Measurements from ENCODE around the gene CNNM4.

DNA sequence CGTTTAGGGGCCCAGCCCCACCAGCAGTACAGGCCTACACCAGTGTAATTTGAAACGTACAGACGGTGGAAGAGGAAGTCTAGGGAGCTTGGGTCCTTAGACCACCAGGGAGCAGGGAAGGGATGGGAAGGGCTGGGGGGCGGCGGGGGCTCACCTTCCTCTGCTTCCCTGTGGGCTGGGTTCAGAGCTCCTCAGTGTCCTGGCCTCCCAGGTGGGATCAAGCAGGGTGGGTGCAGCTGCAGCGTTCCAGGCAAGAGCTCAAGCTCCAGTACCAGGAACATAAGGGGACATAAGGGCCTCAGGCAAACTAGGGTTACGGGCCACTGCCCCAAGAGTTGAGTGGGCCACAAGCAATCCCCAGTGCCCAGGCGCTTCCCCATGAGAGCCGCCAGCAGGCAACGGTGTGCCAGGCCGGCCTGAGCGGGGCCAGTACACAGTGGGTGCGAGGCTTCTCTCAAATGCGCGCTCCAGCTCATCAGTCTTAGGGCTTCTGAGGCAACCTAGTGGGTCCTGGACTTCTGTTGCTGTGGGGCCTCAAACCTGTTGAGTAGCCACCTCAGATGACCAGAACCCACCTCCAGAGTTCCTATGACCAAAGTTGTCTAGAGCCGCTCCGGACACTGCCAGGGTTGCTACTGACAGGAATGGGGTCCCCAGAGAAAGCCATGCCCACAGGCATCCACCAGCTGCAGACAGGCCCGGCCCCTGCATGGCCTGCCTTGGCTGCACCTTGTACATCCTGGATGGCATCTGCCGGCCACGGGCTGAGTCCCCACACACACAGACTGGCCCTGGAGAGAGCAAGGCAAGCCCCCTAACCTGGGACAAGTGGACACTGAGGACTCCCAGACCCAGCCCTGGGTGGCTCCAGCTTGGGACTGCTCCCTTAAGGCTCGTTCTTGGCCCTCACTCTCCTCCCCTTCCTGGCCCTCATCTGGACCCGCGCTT, 77.9 kb downstream of the CNNM4 start:
- TF ChIP-seq CTCF (IDR thresholded peaks at IDR 0.05) (no peak), POLR2A (IDR thresholded peaks at IDR 0.05) (no peak)
